HG02642 (cell line): ENCODE measurements around the gene OR2Z1.
"Not testable (repeated sequence)": the region's sequence is repeated elsewhere in the genome, so short reads cannot be mapped to it uniquely, and the experiment has no call there.

Source experiments
- ATAC-seq: cut with Tn5 transposase; IDR thresholded peaks from one replicate; pipeline ENCODE4 v1.9.1; 2021; ENCODE audit warnings: mild to moderate bottlenecking; ENCODE audit not compliant: unreplicated experiment, poor library complexity

The OR2Z1 gene

GRCh38 chr19:8700956-8701355, 20.5 kb upstream of the OR2Z1 start:
- no peak for ATAC-seq

DNA sequence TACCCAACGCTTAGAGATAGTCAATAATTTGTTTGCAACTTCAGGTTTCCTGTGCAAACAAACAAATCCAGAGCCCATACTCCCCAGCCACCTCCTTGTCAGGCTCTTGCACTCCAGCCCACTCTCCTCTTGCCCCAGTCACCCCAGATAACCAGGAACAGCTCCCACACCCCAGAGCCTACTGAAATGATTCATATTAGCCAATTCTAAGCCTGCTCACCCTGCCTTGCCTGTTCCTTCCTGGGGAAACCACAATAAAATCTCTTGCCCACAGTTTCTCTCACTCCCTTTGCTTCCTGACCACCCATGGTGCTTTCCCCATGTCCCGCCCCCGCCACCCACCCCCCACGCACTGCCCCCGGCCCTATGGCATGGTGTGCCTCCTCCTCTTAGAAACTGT, 19.1 kb upstream of the OR2Z1 start:
- ATAC-seq = no peak

DNA sequence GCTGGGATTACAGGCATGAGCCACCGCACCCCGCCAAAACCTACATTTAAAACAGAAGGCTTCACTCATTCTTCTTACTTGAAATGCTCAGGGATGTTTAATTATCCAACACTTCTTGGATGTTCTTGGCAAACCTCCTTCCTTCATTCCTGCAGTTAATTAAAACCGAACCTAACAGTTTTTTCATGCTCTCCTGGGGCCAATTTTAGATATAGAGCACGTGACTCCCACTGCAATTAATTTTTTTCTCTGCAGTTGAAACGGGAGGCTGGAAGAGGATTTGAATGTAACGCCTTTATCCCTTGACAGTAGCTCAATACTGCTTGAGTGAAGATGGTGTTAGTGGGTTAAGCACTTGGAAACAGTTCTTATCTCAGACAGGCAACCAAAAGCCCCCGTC, 18.2 kb upstream of the OR2Z1 start:
- no peak for ATAC-seq

- ATAC-seq = not testable (repeated sequence)
These were observed 16.1 kb upstream of the OR2Z1 start for GRCh38 chr19:8705304-8705703.

GRCh38 chr19:8705742-8706141, 15.7 kb upstream of the OR2Z1 start:
- no peak for ATAC-seq

DNA sequence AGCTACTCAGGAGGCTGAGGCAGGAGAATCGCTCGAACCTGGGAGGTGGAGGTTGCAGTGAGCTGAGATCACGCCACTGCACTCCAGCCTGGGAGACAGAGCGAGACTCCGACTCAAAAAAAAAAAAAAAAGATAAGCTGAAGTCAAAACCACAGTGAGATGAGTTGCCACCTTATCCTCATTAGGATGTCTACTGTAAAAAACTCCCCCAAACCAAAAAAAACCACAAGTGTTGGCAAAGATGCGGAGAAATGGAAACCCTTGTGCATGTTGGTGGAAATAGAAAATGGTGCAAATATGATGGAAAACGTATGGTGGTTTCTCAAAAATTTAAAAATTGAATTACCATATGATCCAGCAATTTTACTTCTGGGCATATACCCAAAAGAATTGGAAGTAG, 11.1 kb upstream of the OR2Z1 start:
- ATAC-seq = not testable (repeated sequence)

- no peak for ATAC-seq
These were observed 598 bp downstream of the OR2Z1 start for GRCh38 chr19:8722032-8722431.

- ATAC-seq = no peak
These were observed 2.8 kb downstream of the OR2Z1 start for GRCh38 chr19:8724276-8724675.

- ATAC-seq = no peak
These were observed 10.2 kb downstream of the OR2Z1 start for GRCh38 chr19:8731428-8732169.

DNA sequence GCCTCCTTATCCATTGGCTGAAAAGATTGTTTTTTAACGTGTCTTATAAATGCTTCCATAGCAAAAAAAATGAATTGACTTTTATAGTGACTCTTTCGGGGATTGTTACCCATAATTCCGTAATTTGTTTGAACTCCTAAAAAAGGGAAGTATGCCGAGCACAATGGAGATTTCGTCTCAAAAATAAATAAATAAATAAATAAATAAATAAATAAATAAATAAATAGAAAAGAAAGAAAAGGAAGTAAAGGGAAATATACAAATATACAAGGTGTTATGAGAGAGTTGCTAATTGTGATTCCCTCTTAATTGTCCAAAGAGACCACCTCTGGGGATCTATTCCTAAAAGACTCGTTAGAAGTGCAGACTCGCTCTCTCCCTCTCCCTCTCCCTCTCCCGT, 16.9 kb downstream of the OR2Z1 start:
- no peak for ATAC-seq

DNA sequence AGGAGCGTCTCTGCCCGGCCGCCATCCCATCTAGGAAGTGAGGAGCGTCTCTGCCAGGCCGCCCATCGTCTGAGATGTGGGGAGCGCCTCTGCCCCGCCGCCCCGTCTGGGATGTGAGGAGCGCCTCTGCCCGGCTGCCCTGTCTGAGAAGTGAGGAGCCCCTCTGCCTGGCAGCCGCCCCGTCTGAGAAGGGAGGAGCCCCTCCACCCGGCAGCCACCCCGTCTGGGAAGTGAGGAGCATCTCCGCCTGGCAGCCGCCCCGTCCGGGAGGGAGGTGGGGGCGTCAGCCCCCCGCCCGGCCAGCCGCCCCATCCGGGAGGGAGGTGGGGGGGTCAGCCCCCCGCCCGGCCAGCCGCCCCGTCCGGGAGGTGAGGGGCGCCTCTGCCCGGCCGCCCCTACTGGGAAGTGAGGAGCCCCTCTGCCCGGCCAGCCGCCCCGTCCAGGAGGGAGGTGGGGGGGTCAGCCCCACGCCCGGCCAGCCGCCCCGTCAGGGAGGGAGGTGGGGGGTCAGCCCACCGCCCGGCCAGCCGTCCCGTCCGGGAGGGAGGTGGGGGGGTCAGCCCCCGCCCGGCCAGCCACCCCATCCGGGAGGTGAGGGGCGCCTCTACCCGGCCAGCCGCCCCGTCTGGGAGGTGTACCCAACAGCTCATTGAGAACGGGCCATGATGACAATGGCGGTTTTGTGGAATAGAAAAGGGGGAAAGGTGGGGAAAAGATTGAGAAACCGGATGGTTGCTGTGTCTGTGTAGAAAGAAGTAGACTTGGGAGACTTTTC, 18.0 kb downstream of the OR2Z1 start:
- ATAC-seq = not testable (repeated sequence)

DNA sequence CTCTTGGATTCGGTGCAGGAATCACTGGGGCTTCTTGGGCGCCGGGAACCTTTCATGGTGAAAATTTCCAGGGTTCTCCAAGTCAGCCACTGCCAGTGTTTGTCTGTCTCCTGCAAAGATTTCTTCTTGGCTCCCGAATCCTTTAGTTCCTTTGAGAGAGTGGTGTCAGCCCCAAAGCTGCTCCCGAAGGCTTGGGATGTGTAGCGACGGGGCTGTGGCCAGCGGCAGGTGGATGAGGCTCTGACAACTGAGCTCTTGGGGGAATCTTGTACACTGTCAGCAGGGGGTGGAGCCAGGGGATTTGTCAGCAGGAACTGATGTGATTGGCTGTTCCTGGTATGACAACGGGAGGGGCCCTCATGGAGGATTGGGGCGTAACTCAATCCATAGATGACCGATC, 45.8 kb downstream of the OR2Z1 start:
- ATAC-seq = not testable (repeated sequence)

GRCh38 chr19:8769265-8769664, 47.8 kb downstream of the OR2Z1 start:
- not testable (repeated sequence) for ATAC-seq

GRCh38 chr19:8773587-8773986, 52.2 kb downstream of the OR2Z1 start:
- ATAC-seq = not testable (repeated sequence)
